ENCODE results near the gene PATZ1.

The PATZ1 gene

GRCh38 chr22:31344256-31344577, 1.9 kb downstream of the PATZ1 start:
- peaks cover 53% of the 10 kb centered on the region for H3K36me3 ChIP-seq (ENCODE audit: low read depth)
- ATAC-seq (ENCODE audit: low read depth) (no peak), DNase-seq (ENCODE audit: low spot score) (no peak)
- H3K9me3 ChIP-seq (ENCODE audit: severe bottlenecking): no peaks in the 10 kb centered on the region
- H3K27me3 ChIP-seq (ENCODE audit: insufficient read depth, poor library complexity, severe bottlenecking): no peaks in the 10 kb centered on the region
- peaks cover 18% of the 10 kb centered on the region for H3K4me1 ChIP-seq (ENCODE audit: insufficient read depth, poor library complexity, severe bottlenecking)
- TF ChIP-seq CTCF (IDR thresholded peaks at IDR 0.05; ENCODE audit: poor library complexity, severe bottlenecking): no peak
- peak overlapping the region; percentile 47 for H3K4me3 ChIP-seq (ENCODE audit: severe bottlenecking)
- peak overlapping the region; percentile 89 for H3K27ac ChIP-seq (ENCODE audit: poor library complexity, severe bottlenecking)

GRCh38 chr22:31343235-31344191, 2.6 kb downstream of the PATZ1 start:
- TF ChIP-seq CTCF (IDR thresholded peaks at IDR 0.05; ENCODE audit: poor library complexity, severe bottlenecking): no peak
- Histone ChIP-seq H3K36me3 (ENCODE audit: low read depth) (peaks cover 57% of the 10 kb centered on the region), H3K4me3 (ENCODE audit: severe bottlenecking) (peak overlapping the region; percentile 47), H3K27me3 (ENCODE audit: insufficient read depth, poor library complexity, severe bottlenecking) (no peaks in the 10 kb centered on the region), H3K9me3 (ENCODE audit: severe bottlenecking) (no peaks in the 10 kb centered on the region), H3K4me1 (ENCODE audit: insufficient read depth, poor library complexity, severe bottlenecking) (peaks cover 18% of the 10 kb centered on the region), H3K27ac (ENCODE audit: poor library complexity, severe bottlenecking) (peak overlapping the region; percentile 89)
- DNase-seq (ENCODE audit: low spot score) (no peak), ATAC-seq (ENCODE audit: low read depth) (peak; percentile 31)

GRCh38 chr22:31342389-31343140, 3.6 kb downstream of the PATZ1 start:
- no peak for DNase-seq (ENCODE audit: low spot score)
- no peak overlapping the region for H3K4me3 ChIP-seq (ENCODE audit: severe bottlenecking)
- H3K27ac ChIP-seq (ENCODE audit: poor library complexity, severe bottlenecking): peak overlapping the region; percentile 89
- no peaks in the 10 kb centered on the region for H3K9me3 ChIP-seq (ENCODE audit: severe bottlenecking)
- peaks cover 57% of the 10 kb centered on the region for H3K36me3 ChIP-seq (ENCODE audit: low read depth)
- no peak for TF ChIP-seq CTCF (IDR thresholded peaks at IDR 0.05; ENCODE audit: poor library complexity, severe bottlenecking)
- H3K27me3 ChIP-seq (ENCODE audit: insufficient read depth, poor library complexity, severe bottlenecking): no peaks in the 10 kb centered on the region
- ATAC-seq (ENCODE audit: low read depth): no peak
- peaks cover 20% of the 10 kb centered on the region for H3K4me1 ChIP-seq (ENCODE audit: insufficient read depth, poor library complexity, severe bottlenecking)

- no peak for ATAC-seq (ENCODE audit: low read depth)
- Histone ChIP-seq H3K9me3 (ENCODE audit: severe bottlenecking) (no peaks in the 10 kb centered on the region), H3K27me3 (ENCODE audit: insufficient read depth, poor library complexity, severe bottlenecking) (no peaks in the 10 kb centered on the region), H3K4me1 (ENCODE audit: insufficient read depth, poor library complexity, severe bottlenecking) (peaks cover 26% of the 10 kb centered on the region), H3K36me3 (ENCODE audit: low read depth) (peaks cover 57% of the 10 kb centered on the region), H3K4me3 (ENCODE audit: severe bottlenecking) (no peak overlapping the region), H3K27ac (ENCODE audit: poor library complexity, severe bottlenecking) (no peak overlapping the region)
- DNase-seq (ENCODE audit: low spot score): no peak
- no peak for TF ChIP-seq CTCF (IDR thresholded peaks at IDR 0.05; ENCODE audit: poor library complexity, severe bottlenecking)
Observed at GRCh38 chr22:31341386-31342088, 4.6 kb downstream of the PATZ1 start.
